Esophagus muscularis mucosa (tissue), 4 donors: ENCODE measurements around the gene ABTB2. TPM values are rescaled to one million over a fixed set of nuclear protein-coding genes. Genes with fewer than 3 reads are reported as not detected.

Experiments used
- DNase-seq: peaks from one replicate; pipeline ENCODE4 v3.0.0-alpha.2; 2017; ENCODE audit errors: extremely low spot score
- H3K27ac ChIP-seq, 4 donors: fragments of 200-600 bp; sonication (generic); replicated peaks in 1 of 4; 1 replicate in 3 of 4; 2 replicates in 1 of 4; pipeline ENCODE4 v1.5.1; 2016 to 2019; ENCODE audit warnings: mild to moderate bottlenecking in 1 of 4
- H3K27me3 ChIP-seq, 4 donors: fragments of 200-600 bp; sonication (generic); one replicate each; pipeline versions ENCODE4 v1.5.1 to v1.6.0; 2016 to 2019
- H3K36me3 ChIP-seq, 4 donors: fragments of 200-600 bp; sonication (generic); one replicate each; pipeline ENCODE4 v1.5.1; 2016 to 2019
- H3K4me1 ChIP-seq, 4 donors: fragments of 200-600 bp; sonication (generic); one replicate each; pipeline ENCODE4 v1.5.1; 2016 to 2019
- H3K4me3 ChIP-seq, 4 donors: fragments of 200-600 bp; sonication (generic); 1 replicate in 2 of 4; 2 replicates in 2 of 4; pipeline ENCODE4 v1.5.1; 2016 to 2019; ENCODE audit warnings: mild to moderate bottlenecking in 4 of 4, moderate library complexity in 1 of 4
- H3K9me3 ChIP-seq, 4 donors: fragments of 200-600 bp; sonication (generic); 1 replicate in 3 of 4; 2 replicates in 1 of 4; pipeline ENCODE4 v1.5.1; 2016 to 2019
- CTCF ChIP-seq, 3 experiments: fragments of 200-600 bp in 2 of 3; fragments of 450-650 bp in 1 of 3; sonication (generic) in 2 of 3; IDR thresholded peaks; one replicate each; pipeline ENCODE4 v1.5.1; 2017 to 2019; ENCODE audit warnings: antibody characterized with exemption in 3 of 3, mild to moderate bottlenecking in 2 of 3, moderate library complexity in 1 of 3
- EP300 ChIP-seq: sonication (generic); formaldehyde crosslinking; IDR thresholded peaks from one replicate; pipeline ENCODE4 v1.6.1; 2017; ENCODE audit warnings: antibody characterized with exemption
- POLR2A ChIP-seq: fragments of 450-650 bp; IDR thresholded peaks from one replicate; pipeline ENCODE4 v1.6.1; 2017; ENCODE audit warnings: antibody characterized with exemption, moderate library complexity, mild to moderate bottlenecking, low read depth
- POLR2AphosphoS5 ChIP-seq, 2 donors: sonication (generic); formaldehyde crosslinking; IDR thresholded peaks; one replicate each; pipeline ENCODE4 v1.6.1; 2017; ENCODE audit warnings: antibody characterized with exemption in 2 of 2
- WGBS: methylation state at CpG from one replicate; pipeline ENCODE4 v1.1.5; 2018; 5-methylcytosine and 5-hydroxymethylcytosine counted together
- intact Hi-C: fragments of 100-400 bp; cut with DNase I; formaldehyde crosslinking; loops from one replicate; pipeline ENCODE4 v1.15.1; 2023
- total RNA-seq, 4 donors: library from RNA; depleted of rRNA; stranded (reverse); fragments of >200 nt; gene quantifications; one replicate each; pipeline versions ENCODE4 v1.1.0 to v1.2.1, GENCODE V29; 2016

The ABTB2 gene
- total RNA-seq, 4 donors from 2014 or later: 5.0 to 8.0 (median 7.2) TPM

- intact Hi-C loops: loop anchor here (10.0 kb wide), 1 partner anchor 100 kb away; no protein-coding TSS in a partner anchor
Observed at GRCh38 chr11:34274712-34275398, 83.0 kb downstream of the ABTB2 start.

GRCh38 chr11:34273099-34273498 is 84.7 kb downstream of the ABTB2 start:
- TF ChIP-seq POLR2AphosphoS5 (IDR thresholded peaks at IDR 0.05): no peak
- TF ChIP-seq CTCF (IDR thresholded peaks at IDR 0.05): no peak
- TF ChIP-seq POLR2A: no peak
- TF ChIP-seq EP300: no peak
- intact Hi-C loops: loop anchor here (10.0 kb wide), 1 partner anchor 98 kb away; no protein-coding TSS in a partner anchor
- Histone ChIP-seq H3K9me3 (no peaks in the 10 kb centered on the region), H3K4me1 (peaks cover 0 to 16% (median 12%) of the 10 kb centered on the region in 4 donors), H3K27ac (no peak overlapping the region), H3K4me3 (no peak overlapping the region), H3K27me3 (no peaks in the 10 kb centered on the region), H3K36me3 (no peaks in the 10 kb centered on the region)
- no peak for DNase-seq
- 96% methylated on average over 5 of the region's 5 CpGs for WGBS

More at GRCh38 chr11:34274712-34275398, 83.0 kb downstream of the ABTB2 start:
- peak; percentile 95 for DNase-seq
- Histone ChIP-seq H3K9me3 (no peaks in the 10 kb centered on the region), H3K27ac (peak overlapping the region; percentile 40 to 69 (median 54)), H3K4me1 (peaks cover 0 to 16% (median 12%) of the 10 kb centered on the region in 4 donors), H3K4me3 (no peak overlapping the region), H3K27me3 (no peaks in the 10 kb centered on the region), H3K36me3 (no peaks in the 10 kb centered on the region)
- 49% methylated on average over 10 of the region's 11 CpGs for WGBS
- TF ChIP-seq EP300 (no peak), POLR2AphosphoS5 (IDR thresholded peaks at IDR 0.05) (peak; percentile 42 to 68)

- intact Hi-C loops: loop anchor here (10.0 kb wide), 1 partner anchor 97 kb away; no protein-coding TSS in a partner anchor
Observed at GRCh38 chr11:34271727-34272126, 86.1 kb downstream of the ABTB2 start.

GRCh38 chr11:34270711-34271110 is 87.1 kb downstream of the ABTB2 start:
- no peaks in the 10 kb centered on the region for H3K27me3 ChIP-seq
- DNase-seq: no peak
- H3K9me3 ChIP-seq: no peaks in the 10 kb centered on the region
- intact Hi-C loops: loop anchor here (10.0 kb wide), 1 partner anchor 96 kb away; no protein-coding TSS in a partner anchor
- 91% methylated on average over 5 of the region's 5 CpGs for WGBS
- no peak overlapping the region for H3K4me3 ChIP-seq
- H3K36me3 ChIP-seq: no peaks in the 10 kb centered on the region
- TF ChIP-seq POLR2AphosphoS5 (IDR thresholded peaks at IDR 0.05) (no peak), CTCF (IDR thresholded peaks at IDR 0.05) (no peak), POLR2A (no peak), EP300 (no peak)
- H3K4me1 ChIP-seq: peaks cover 0 to 34% (median 30%) of the 10 kb centered on the region in 4 donors
- no peak overlapping the region for H3K27ac ChIP-seq

More at GRCh38 chr11:34271727-34272126, 86.1 kb downstream of the ABTB2 start:
- H3K9me3 ChIP-seq: no peaks in the 10 kb centered on the region
- DNase-seq: no peak
- H3K4me3 ChIP-seq: no peak overlapping the region
- H3K27ac ChIP-seq: no peak overlapping the region
- H3K4me1 ChIP-seq: peaks cover 0 to 25% (median 20%) of the 10 kb centered on the region in 4 donors
- TF ChIP-seq POLR2A (no peak), EP300 (no peak)
- H3K27me3 ChIP-seq: no peaks in the 10 kb centered on the region
- no peaks in the 10 kb centered on the region for H3K36me3 ChIP-seq

GRCh38 chr11:34269694-34270245 is 88.0 kb downstream of the ABTB2 start:
- no peaks in the 10 kb centered on the region for H3K27me3 ChIP-seq
- H3K27ac ChIP-seq: no peak overlapping the region
- peaks cover 0 to 26% (median 26%) of the 10 kb centered on the region in 4 donors for H3K4me1 ChIP-seq
- H3K4me3 ChIP-seq: no peak overlapping the region
- H3K9me3 ChIP-seq: no peaks in the 10 kb centered on the region
- intact Hi-C loops: loop anchor here (10.0 kb wide), 2 partner anchors 75 to 95 kb away; no protein-coding TSS in a partner anchor
- TF ChIP-seq POLR2AphosphoS5 (IDR thresholded peaks at IDR 0.05) (no peak), EP300 (no peak), CTCF (IDR thresholded peaks at IDR 0.05) (no peak), POLR2A (no peak)
- no peaks in the 10 kb centered on the region for H3K36me3 ChIP-seq
- no peak for DNase-seq
- WGBS: 94% methylated on average over 6 of the region's 7 CpGs
